Sciatic nerve (tissue), 2 donors: Measurements from ENCODE around the gene PRKD1. TPM values are rescaled to one million over a fixed set of nuclear protein-coding genes. Genes with fewer than 3 reads are reported as not detected.

Experiments
- ATAC-seq: fragments of 200-7000 bp; cut with Tn5 transposase; one replicate; pipeline ENCODE4 v1.9.1; 2020; ENCODE audit warnings: mild to moderate bottlenecking, moderate library complexity
- DNase-seq: peaks from one replicate; pipeline ENCODE4 v3.0.0-alpha.2; 2020; ENCODE audit warnings: low spot score
- intact Hi-C: fragments of 100-400 bp; cut with DNase I; formaldehyde crosslinking; loops from one replicate; pipeline ENCODE4 v1.14.2; 2022
- total RNA-seq: library from RNA; stranded (reverse); fragmentation: NEBNext Ultra II Directional; extraction: Animal tissue kit (Norgen Biotek cat#: 25700); gene quantifications from one replicate; pipeline ENCODE4 v1.2.1, GENCODE V29; 2021
- donor health status: DM: no; HTN: no; CAD: no.
- donor health status: DM: no; HTN: no; CAD: no.

Gene PRKD1
- total RNA-seq, 1 donor from 2014 or later = 34.0 TPM

- ATAC-seq = peak; percentile 98
- peak; percentile 70 for DNase-seq
- intact Hi-C loops = no loop called here
These were observed 342.7 kb downstream of the PRKD1 start for GRCh38 chr14:29584992-29585391.

GRCh38 chr14:29580763-29581162 is 346.9 kb downstream of the PRKD1 start:
- intact Hi-C loops = no loop called here
- DNase-seq = no peak
- ATAC-seq = no peak

- intact Hi-C loops = no loop called here
- DNase-seq = no peak
- no peak for ATAC-seq
These were observed 347.8 kb downstream of the PRKD1 start for GRCh38 chr14:29579838-29580237.

GRCh38 chr14:29576927-29577326 is 350.7 kb downstream of the PRKD1 start:
- DNase-seq (no peak), ATAC-seq (no peak)
- intact Hi-C loops = no loop called here

- intact Hi-C loops = no loop called here
- DNase-seq (no peak), ATAC-seq (peak; percentile 56)
These were observed 358.5 kb downstream of the PRKD1 start for GRCh38 chr14:29569194-29569593.

- intact Hi-C loops = no loop called here
- DNase-seq (no peak), ATAC-seq (no peak)
These were observed 361.5 kb downstream of the PRKD1 start for GRCh38 chr14:29566194-29566593.

GRCh38 chr14:29558516-29558915 is 369.1 kb downstream of the PRKD1 start:
- intact Hi-C loops = no loop called here
- ATAC-seq (no peak), DNase-seq (no peak)

GRCh38 chr14:29554335-29554734 is 373.3 kb downstream of the PRKD1 start:
- intact Hi-C loops = no loop called here
- ATAC-seq = no peak
- DNase-seq = no peak

GRCh38 chr14:29553427-29553826 is 374.2 kb downstream of the PRKD1 start:
- DNase-seq = no peak
- no peak for ATAC-seq
- intact Hi-C loops = no loop called here

- ATAC-seq (peak; percentile 81), DNase-seq (no peak)
- intact Hi-C loops = loop anchor here (10.0 kb wide), 1 partner anchor 456 kb away; no protein-coding TSS in a partner anchor
These were observed 378.7 kb downstream of the PRKD1 start for GRCh38 chr14:29548948-29549370.

- ATAC-seq (no peak), DNase-seq (no peak)
- intact Hi-C loops = loop anchor here (10.0 kb wide), 1 partner anchor 459 kb away; no protein-coding TSS in a partner anchor
These were observed 381.9 kb downstream of the PRKD1 start for GRCh38 chr14:29545714-29546113.

- no peak for DNase-seq
- ATAC-seq = no peak
- intact Hi-C loops = no loop called here
These were observed 390.6 kb downstream of the PRKD1 start for GRCh38 chr14:29536886-29537511.

GRCh38 chr14:29529418-29529817 is 398.2 kb downstream of the PRKD1 start:
- intact Hi-C loops = no loop called here
- DNase-seq (no peak), ATAC-seq (no peak)

GRCh38 chr14:29528889-29529288 is 398.8 kb downstream of the PRKD1 start:
- DNase-seq = no peak
- ATAC-seq = no peak
- intact Hi-C loops = no loop called here

GRCh38 chr14:29527286-29527685 is 400.4 kb downstream of the PRKD1 start:
- intact Hi-C loops = no loop called here
- ATAC-seq = no peak
- no peak for DNase-seq
